Measurements from ENCODE around the gene CNST.

CNST gene, protein sequence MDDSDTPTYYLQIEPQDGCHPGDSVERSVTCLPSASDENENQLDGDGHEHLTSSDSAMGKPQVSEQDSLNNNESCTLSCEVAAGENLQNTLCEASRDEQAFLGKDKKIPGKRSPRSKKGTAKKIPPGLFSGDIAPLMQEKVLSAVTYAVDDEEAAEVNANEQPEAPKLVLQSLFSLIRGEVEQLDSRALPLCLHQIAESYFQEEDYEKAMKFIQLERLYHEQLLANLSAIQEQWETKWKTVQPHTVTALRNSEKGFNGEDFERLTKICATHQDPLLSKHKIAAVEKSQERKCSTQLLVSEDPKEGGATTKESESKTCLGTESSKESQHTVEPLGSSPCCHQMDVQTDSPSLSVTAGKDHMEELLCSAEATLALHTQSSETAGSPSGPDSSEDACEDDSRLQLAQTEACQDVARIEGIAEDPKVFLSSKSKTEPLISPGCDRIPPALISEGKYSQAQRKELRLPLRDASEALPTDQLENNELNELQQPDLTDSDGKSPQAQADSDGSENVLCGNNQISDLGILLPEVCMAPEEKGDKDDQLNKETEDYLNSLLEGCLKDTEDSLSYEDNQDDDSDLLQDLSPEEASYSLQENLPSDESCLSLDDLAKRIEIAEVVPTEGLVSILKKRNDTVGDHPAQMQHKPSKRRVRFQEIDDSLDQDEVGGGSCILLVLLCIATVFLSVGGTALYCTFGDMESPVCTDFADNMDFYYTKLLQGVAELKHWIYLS

DNA sequence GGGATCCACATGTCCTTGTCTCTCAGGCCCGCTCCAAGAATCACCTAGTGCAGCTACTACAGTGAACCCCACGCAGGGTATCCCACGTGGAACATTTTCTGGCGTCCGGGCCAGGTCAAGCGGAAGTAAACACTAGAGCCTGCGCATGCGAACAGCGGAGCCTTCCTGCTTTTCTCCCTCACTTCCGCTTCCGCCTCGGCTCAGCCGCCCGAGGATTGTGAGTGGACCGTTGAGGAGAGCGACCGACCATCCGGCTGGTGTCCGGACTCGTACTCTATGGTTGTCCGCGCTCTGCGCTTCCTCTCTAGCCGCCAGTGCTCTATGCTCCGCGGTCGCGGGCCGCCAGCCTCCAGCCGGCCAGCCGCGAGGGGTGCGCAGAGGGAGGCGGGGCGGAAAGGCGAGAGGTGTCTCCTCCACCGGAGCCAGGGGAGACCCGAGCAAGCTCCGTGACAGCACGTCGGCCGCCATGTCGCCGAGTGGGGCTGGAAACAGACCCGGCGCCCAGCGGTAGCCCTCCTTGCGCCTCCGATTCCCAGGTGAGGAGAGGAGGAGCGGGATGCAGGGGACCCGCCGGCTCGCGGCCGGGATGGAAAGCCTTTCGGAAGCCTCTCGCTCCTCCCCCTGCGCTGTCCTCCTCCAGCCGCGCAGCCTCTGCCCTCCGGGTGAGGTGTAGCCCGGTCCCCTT is at the start of gene CNST, which contains the start of gene TFB2M:
Gene CNST (plus strand): TSS at position 329 of the 685 bp plus-strand sequence. CDS start 25,107 bp downstream, outside the sequence.
Gene TFB2M (minus strand): TSS at position 134 of the 685 bp plus-strand sequence. CDS start 123 bp downstream, at position 11.
- DNase-seq = peak; percentile 93

- DNase-seq = no peak
These were observed 48.9 kb upstream of the CNST start for GRCh38 chr1:246517391-246517790.

- no peak for DNase-seq
These were observed 47.6 kb upstream of the CNST start for GRCh38 chr1:246518456-246519205.

GRCh38 chr1:246519514-246519913 is 46.7 kb upstream of the CNST start:
- DNase-seq = no peak

DNA sequence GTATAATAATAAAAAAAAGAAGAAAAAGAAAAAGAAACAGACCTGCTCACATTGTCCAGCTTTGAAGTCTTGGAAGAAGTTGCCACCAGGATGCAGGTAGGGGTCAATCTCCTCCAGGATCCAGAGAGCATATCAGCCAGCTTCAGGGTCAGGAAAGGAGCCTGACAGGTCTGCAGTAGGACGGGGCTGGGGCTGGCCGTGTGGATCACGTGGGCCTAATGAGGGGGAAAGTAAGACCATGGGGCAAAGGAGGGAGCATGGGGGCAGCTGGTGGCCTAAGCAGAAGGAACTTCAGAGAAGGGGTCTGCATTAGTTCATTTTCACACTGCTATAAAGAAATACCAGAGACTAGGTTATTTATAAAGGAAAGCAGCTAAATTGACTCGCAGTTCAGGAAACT is 39.9 kb upstream of the CNST start:
- no peak for DNase-seq

DNA sequence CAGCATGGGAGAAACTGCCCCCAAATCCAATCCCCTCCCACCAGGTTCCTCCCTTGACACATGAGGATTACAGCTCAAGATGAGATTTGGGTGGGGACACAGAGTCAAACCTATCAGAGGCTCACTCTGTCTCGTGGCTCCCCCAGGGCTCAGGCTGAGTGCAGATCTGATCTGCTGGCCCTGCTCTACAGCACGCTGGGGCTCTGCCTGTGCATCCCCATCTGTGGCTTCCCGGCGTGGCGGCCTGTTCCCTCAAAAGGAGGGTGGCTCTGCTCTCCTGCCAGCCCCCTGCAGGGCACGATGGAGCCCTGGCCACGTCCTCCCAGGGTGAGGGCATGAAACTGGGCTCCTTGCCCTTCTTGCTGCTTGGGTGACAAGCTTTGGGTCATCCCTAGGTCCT is 39.3 kb upstream of the CNST start:
- DNase-seq = no peak

GRCh38 chr1:246527402-246528088 is 38.7 kb upstream of the CNST start:
- DNase-seq = no peak

- no peak for DNase-seq
These were observed 37.1 kb upstream of the CNST start for GRCh38 chr1:246528933-246529731.

- no peak for DNase-seq
These were observed 35.8 kb upstream of the CNST start for GRCh38 chr1:246530482-246530881.

DNA sequence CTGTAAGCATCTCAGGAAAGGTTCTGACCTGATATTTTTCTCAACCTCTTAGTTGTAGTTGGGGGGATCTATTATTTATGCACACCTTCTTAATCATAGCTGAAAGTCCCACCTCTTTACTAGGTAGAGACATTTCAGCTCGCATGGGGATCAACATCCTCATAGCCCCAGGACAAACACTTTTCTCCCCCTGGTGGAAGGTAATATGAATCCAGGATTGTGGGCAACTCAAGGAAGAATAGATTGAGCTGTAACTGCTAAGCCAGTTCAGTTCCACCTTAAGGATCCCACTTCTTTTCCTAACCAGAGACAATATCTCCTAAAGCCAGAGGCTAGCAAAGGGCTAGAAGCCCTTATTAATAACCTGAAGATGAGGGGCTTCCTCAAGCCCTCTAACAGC is 33.7 kb upstream of the CNST start:
- no peak for DNase-seq

DNA sequence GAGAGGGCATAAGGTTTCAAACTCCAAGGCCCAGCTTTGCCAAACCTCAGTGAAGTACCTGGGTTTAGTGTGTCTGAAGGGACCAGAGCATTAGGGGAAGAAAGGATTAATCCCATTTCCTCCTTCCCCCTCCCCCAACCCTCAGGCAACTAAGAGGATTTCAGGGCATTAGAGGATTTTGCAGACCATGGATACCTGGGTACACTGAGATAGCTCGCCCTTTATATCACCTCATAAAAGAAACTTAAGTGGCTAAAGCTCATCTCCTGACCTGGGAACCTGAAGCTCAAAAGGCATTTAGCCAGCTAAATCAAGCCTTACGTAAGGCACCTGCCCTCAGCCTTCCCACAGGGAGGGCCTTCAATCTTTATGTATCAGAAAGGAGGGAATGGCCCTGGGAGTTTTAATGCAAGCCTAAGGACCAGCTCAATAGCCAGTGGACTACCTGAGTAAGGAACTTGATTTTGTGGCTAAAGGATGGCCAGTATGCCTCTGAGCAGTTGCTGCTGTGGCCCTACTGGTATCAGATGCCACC is 32.8 kb upstream of the CNST start:
- DNase-seq = no peak

GRCh38 chr1:246534114-246534513 is 32.1 kb upstream of the CNST start:
- DNase-seq = peak; percentile 5

DNA sequence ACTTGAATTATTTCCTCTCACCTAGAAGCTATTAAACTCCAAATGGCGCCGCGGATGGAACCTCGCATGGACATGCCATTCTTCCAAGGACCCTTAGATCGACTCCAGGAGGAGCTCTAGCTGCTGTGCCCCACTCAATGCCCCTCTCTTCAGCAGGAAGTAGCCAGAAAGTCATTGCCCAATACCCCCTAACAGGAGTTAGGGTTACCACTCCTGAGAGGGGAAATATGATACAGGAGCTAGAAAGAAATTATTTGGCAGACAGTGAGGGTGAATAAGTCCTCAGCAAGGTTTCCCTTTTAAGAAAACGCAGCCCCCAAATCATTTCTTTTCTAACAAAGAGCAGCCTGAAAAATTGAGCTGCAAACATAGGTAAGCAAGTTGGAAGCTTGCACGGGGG is 28.8 kb upstream of the CNST start:
- no peak for DNase-seq

- DNase-seq = peak; percentile 14
These were observed 28.4 kb upstream of the CNST start for GRCh38 chr1:246537887-246538286.

DNA sequence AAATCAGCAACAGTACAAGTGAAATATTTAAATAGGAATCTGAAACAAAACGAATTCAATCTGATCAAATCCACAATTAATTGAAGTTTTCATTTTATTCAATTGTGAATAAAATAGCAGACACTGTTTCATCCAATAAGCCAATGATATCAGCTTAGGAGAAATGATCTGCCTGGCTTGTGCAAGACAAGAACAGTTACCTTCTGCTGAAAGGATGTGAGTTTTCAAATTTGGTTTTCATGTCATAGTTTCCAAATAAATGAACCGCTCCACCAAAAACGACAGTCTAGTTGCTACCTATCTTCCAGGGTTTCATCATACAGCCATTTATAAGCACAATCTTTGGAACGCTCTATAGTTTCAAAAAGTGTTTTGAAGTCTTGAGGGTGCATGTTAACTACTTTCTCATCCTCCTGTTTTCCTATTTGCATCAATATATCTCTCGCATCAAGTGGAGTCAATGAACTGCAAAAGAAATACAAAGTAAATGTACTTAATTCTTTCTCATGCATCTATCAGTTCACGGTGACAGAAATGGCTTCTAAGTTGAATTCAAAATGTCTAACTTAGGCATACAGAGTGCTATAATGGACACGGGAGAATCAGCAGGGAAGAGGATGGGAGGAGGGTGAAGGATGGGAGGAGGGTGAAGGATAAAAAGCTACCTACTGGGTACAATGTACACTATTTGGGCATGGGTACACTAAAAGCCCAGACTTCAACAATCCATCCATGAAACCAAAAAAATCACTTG is 25.3 kb upstream of the CNST start:
- DNase-seq = no peak

- no peak for DNase-seq
These were observed 22.3 kb upstream of the CNST start for GRCh38 chr1:246544001-246544400.

- no peak for DNase-seq
These were observed 16.6 kb upstream of the CNST start for GRCh38 chr1:246549665-246550064.

DNA sequence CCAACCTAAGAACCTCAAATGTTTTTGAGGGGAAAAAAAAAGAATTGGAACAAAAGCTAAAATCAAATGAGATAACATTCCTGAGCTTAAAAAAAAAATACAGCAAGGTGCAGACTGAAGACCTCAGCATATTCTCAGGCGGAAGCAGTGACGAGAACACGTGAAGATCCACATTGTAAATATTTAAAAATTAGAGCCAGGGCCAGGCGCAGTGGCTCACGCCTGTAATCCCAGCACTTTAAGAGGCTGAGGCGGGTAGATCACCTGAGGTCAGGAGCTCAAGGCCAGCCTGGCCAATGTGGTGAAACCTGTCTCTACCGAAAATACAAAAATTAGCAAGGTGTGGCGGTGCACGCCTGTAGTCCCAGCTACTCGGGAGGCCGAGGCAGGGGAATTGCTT is 15.9 kb upstream of the CNST start:
- no peak for DNase-seq

DNA sequence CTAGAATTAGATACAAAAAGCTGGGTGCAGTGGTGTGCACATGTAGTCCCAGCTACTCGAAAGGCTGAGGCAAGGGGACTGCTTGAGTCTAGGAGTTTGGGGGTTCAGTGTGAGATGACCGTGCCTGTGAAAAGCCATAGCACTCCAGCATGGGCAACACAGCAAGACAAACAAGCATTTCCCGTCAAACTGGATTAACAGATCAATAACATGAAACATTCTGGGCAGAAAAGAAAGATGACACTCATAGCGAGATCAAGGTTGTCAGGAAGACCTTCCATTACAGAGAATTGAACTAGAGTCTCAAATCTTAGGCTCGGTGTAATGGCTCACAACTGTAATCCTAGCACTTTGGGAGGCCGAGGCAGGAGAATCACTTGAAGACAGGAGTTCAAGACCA is 14.1 kb upstream of the CNST start:
- DNase-seq = no peak

DNA sequence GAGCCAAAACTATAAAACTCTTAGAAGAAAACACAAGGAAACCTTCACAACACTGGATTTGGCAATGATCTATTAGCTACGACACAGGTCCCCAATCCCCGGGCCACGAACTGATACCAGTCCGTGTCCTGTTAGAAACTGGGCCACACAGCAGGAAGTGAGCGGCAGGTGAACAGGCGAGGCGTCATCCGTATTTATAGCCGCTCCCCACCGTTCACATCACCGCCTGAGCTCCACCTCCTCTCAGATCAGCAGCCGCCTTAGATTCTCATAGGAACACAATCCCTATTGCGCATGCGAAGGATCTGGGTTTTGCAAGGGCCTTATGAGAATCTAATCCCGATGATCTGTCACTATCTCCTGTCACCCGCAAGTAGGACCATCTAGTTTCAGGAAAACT is 12.1 kb upstream of the CNST start:
- DNase-seq = no peak
